ENCODE measurements around the gene ADAM11.

- TF ChIP-seq CTCF (IDR thresholded peaks at IDR 0.05) (no peak), EP300 (IDR thresholded peaks at IDR 0.05) (no peak), POLR2AphosphoS5 (IDR thresholded peaks at IDR 0.05) (no peak)
Measured at GRCh38 chr17:44795421-44795820, 36.6 kb downstream of the ADAM11 start.

All from esophagus muscularis mucosa (tissue), 4 donors.